Hindlimb muscle (tissue), 1 donor: ENCODE results near the gene OVAAL. TPM values are rescaled to one million over a fixed set of nuclear protein-coding genes. Genes with fewer than 3 reads are reported as not detected.

Source experiments
- DNase-seq: peaks from one replicate; pipeline ENCODE4 v3.0.0-alpha.2; 2013
- polyA plus RNA-seq: library from polyadenylated mRNA; unstranded; fragments of 120-200 nt; gene quantifications from one replicate; pipeline ENCODE4 v1.2.1, GENCODE V29; 2013; ENCODE audit not compliant: insufficient read length

The OVAAL gene
- polyA plus RNA-seq, 1 donor: not detected

DNA sequence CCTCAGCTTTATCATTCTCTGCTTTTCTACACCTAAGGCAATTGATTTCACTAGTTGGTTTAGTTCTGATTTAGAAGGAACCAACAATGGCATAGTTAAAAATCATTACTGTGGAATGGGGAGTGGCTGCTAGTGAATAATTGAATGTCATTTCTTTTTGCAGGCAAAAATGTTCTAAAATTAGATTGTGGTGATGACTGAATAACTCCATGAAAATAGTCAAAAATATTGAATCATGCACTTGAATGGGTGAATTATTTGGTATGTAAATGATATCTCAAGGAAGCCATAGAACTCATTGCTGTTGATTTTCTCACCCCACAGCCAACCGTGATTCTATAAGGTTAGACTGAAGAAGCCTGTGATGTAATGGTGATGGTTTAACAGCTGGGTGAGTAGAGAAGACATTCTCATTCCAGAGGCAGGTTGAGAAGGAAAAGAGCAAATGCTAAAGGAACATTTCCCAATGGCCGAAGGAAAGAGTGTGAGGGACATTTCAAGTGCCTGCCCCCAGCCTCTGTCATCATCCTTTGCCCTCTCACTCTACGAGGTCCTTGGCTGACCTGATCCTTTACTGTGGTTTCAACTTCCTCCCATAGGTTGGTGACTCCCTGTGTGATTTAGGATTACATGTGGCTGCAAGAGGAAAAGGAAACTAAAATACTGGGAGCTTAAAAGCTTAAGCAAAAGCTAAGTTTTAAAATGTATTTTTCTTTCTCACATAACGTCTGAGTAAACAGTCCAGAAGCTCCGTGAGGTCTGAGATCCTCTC lies 12.5 kb downstream of the OVAAL start:
- no peak for DNase-seq

DNA sequence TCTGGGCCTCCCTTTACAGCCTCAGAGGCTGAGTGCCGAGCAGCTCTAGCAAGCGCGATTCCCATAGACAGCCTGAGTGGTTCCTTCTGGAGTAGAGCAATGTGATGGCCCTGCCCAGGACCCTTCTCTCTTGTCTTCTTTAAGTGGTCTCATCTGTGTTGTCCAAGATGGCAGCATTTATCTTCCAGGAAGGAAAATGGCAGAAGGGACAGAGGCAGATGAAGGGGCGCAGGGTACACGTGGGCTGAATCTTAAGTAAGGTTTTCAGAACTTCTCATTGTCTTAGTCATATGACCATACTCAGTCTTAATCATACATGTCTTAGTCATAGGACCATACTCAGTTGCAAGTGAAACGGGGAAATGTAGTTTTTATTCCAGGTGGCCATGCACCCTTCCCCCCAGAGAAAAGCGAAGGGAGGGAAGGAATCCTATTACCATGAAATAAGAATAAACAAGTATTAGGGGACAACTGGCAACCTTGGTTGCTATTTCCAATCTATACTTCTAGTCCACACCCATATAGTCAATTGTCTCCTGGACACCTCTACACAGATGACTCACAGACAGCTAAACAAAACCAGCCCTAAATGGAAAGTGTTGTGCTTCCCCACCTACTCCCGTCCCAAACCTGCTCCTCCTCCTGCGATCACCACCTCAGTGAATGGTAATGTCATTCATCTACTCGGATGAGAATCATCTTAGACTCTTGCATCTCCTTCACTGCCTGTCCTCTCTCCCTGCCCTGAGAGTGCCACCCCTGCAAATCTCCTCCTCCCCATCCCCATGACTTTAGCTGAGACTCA lies 13.3 kb downstream of the OVAAL start:
- DNase-seq: no peak

DNA sequence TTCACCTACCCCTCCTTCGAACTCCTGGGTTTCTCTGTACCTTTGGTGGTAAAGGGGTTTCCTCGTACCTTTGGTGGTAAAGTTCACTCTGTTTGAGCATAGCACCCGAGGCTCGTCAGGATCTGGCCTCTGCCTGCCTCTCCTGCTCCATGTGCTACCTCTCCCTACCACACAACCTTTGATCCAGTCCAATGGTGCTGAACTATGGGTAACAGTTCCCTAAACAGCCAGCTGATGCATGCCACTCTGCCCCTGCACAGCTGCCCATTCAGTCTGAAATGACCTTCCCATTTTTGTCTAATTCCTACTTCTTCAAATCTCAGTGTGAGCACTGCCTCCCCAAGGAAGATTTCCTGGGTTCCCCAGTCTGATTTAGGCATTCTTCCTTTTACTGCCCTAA lies 14.0 kb downstream of the OVAAL start:
- DNase-seq: no peak

DNA sequence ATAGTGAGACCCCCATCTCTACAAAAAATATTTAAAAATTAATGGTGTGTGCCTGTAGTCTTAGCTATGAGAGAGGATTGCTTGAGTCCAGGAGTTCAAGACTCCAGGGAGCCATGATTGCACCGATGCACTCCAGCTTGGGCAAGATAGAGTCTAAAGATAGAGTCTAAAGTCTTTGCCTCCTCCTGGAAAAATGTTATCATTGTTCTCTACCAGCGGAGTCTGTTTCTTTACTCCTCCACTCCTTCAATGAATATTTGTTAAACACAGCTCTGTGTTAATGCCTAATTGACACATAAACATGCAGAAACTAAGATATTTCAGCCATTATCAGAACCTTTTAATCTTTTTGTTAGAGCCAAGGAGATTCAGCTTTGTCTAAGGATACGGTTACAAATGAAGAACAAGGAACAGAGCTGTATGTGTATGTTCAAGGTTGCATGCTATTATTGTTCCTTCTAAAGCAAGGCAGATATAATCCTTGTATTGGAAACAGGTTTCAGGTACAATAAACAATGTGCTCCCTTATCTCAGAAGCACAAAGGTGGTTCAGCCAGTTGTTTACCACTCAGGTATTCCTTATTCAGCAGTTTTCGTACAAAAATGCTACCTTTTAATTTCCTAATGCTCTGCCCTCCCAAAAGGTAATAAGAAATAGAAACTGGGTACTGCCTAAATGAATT lies 15.4 kb downstream of the OVAAL start:
- no peak for DNase-seq

DNA sequence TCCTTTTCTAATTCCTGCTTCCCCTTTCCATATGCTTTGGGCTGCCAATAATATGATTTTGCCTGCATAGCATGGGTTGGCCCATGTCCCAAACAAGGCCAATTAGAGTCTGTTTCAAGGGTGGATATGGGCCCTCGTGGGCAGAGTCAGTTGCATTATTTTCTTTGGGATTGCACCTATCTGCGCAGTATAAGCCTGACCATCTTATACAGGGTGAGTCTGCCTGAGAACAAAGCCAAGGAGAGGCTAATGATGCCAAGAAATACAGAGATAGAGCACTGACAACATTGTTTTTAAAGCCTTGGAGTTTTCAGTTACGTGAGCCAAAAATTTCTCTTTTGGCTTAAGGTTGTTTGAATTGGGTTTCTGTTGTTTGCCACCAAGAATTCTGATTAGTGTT lies 18.6 kb downstream of the OVAAL start:
- no peak for DNase-seq

DNA sequence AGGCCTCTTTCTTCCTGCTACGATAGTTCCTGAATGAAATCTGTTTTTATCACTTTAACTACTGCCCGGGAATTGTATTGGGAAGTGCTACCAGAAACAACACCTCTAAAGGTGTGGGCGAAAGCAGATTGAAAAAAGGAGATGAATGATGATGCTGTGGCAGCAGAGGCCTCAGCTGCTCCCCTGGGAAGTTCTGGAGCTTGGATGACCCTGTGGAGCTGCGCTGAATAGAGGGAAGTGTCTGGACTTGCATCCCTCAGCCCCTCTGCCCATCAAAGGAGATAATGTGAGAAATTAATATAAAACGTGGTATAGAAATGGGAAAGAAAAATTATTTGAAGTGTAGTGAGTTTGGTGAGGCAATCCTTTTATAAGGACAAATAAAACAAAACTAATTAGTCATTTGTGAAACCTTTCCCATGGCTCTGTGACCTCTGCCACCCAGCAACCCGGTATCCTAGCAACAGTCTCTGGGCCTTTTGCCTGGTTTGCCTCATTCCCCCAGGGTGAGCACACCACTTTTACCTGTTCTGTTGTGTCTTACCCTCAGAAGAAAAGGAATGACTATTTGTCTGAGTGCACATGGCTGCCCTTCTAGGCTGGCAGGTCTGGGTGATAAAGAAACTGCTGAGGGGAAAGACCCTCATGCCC lies 21.3 kb downstream of the OVAAL start:
- DNase-seq: no peak

DNA sequence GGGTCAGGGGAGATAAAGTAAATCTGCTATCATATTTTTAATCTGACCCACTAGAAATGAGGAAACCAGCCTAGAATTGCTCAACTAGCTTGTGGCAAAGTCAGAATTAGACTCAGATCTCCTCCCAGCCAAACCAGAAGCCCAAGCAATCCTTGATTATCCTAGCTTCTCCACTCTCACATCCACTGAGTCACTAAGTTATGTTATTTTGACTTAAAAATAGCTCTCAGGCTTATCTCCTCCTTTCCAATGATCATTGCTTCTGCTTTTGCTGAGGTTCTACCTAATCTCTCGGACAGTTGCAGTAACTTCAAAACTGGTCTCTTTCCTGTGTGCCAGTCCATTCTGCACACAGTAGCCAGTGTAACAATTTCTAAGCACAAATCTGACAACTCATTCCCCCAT lies 22.9 kb downstream of the OVAAL start:
- no peak for DNase-seq

DNA sequence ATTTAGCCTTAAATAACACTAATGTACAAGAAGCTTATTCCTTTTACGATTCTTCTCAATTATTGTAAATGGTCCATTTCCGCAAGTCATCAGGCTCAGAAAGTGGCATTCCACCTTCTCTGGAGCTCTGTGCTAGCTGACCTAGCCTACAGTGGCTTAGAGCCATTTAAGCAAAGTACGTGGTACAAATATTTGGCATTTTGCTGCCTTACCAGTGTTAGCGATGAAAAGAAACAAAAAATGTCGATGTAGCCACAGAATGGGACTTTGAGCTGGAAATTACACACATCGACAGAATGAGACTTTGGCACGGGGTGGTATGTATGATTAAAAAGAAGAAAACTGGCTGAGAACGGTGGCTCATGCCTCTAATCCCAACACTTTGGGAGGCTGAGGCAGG lies 26.1 kb downstream of the OVAAL start:
- DNase-seq: no peak

DNA sequence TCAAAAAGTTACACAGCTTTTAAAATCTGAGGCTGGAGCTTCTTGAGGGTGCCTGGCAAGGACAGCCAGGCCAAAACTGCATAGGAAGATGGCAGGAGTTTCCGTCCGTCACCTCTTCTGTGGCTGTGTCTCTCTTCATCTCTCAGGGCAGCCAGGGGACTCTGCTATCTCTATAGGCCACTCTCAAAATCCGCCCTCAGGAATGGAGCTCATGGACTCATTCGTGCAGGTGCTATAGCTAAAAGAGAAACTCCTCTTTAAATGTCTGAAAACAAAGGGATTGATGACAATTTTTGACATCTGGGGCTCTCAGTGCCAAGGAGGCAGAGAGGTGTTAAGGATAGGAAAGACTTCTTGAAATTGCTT lies 27.2 kb downstream of the OVAAL start:
- DNase-seq: no peak

DNA sequence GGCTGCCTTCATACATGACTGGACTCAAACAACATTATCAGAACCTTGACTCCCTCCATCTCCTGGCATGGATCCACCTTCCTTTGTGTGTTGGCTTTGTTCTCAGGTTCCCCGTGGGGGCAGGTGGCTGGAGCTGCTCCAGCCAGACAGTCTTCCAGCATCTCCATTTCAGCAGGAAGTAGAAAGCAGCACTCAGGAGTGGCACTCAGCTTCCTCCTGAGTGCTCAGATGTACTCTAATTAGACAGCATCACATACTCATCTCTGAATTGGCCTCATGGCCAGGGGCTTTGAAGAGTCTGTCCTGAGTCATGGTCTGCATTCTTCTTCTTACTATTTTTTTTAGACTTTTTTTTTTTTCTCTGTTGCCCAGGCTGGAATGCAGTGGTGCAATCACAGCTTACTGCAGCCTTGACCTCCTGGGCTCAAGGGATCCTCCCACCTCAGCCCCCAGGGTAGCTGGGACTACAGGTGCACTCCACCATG lies 27.9 kb downstream of the OVAAL start:
- no peak for DNase-seq

DNA sequence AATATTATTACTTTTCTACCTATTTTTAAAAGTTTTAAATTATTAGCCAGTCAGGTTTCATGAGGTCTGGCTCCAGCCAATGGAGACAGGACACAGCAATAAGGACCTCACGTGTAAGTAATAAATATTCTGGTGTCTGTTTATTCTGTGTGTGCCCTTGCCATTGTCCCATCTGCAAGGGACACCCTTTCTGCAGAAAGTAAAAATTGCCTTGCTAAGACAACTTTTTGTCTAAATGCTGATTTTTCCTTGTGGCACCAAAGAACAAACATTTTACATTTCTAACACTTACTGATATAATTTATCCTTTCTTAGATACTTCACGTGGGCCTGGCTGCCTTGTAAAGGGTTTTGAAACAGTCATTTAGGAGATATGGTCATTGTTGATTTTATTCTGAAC lies 29.4 kb downstream of the OVAAL start:
- DNase-seq: no peak

DNA sequence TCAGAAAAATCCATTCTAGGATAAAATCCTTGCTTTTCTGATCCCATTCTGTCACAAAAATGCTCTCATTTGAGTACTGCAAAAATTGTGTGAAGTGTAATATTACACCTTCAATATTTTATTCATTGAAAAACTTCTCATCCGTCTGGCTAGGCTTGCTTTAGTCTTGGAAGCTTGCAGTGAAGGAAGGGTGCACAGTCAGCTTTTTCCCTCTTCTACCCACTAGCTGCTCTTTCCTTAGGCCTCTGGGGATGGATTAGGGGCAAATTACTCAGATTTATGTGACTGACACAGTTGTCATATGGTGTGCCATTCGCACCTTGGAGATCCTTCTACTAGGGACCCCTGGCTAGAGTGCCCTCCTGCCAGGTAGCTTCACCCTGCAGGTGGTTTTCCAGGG lies 32.1 kb downstream of the OVAAL start:
- DNase-seq: no peak

DNA sequence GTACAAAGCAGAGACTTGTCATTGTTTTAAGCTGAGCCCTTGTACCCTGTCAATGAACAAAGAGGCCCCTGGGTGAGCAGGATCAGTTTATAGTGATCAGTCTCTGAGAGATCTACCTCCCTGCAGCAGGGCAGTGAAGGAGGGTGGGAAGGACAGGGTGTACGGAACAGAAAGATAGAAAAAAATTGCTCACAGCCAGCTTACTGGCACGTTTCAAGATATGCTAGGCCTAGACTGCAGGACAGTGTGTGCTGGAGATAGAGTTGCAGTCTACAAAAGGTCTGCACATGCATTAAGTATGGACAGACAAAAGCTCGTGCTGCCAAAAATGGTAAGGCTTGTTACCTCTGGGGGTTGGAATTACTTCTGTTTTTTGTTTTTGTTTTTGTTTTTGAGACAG lies 34.6 kb downstream of the OVAAL start:
- no peak for DNase-seq

DNA sequence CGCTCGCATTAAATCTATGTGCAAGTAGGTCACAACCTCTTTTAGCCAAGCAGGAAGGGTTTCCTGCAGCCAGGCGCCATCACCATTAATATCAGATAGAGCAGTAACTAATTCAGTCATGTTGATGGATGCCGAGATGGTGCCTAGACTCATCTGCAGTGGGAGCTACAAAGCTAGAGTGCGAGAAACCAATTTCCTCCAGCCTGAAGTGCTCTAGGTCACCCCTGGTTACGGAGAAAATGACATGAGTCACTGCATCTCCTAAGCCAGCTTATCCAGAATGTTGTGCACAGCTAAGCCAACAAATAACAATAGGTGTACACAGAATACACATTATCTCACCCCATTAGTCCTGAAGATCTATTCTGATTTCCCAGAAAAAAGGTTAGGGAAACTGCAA lies 36.0 kb downstream of the OVAAL start:
- no peak for DNase-seq

DNA sequence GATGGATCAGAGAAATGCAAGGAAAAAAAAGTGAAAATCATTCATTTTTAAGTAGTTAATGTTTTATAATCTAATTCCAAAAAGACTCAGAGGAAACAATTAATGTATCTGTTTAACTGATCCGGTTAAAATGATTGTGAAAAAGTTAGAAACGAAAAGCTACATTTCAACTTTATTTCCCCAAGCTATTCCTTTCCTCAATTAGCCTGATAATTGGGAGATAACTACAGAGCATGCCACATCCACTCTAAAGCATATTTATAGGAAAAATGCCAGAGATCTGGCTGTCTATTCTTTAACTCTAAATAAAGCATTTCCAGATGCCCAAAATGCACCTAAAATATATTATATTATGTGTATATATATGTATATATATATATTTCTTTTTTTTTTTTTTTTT lies 37.2 kb downstream of the OVAAL start:
- no peak for DNase-seq

DNA sequence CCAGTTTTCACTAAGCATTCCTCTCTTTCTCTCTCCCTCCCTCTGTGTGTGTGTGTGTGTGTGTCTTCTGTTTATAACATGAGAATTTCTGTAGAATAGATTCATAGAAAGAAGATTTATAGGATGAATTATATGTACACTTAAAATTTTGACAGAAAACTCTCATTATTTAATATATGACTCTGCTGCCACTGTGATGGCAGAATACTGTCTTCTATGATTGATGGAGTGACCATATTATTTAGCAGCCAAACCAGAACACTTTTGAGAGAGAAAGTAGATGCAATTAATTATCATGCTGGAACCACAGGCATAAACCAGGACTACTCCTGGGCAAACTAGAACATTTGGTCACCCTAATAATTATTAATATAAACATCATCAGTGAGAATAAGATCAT lies 38.8 kb downstream of the OVAAL start:
- DNase-seq: no peak

DNA sequence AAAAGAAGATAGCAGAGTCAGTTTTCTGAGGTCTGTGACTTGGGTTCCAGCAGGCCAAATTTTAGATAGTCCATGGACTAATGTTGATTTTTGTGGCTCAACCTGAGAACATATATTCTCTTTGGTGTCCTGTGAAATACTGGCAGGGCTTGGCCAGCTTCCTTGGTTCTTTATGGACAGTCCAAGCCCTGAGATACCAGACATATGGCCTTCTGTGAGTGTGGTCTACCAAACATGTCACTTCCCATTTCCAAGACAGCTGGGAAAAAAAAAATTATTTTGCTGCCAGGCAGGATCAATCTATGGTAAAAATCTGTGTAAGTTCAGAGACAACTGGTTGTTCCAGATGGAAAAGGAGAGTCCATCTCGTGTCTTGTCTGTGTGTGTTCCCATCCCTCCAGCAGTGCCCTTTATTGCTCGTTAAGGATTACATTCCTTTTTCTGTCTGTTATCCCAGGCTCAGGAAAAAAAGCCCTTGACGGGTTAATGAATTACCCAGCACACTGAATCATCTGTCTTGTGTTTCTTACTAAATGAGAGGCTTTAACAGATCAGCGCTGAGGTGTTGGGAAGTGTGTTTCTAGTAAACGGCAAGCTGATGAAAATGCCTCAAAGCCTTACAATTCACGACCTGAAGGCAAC lies 39.7 kb downstream of the OVAAL start:
- DNase-seq: no peak

DNA sequence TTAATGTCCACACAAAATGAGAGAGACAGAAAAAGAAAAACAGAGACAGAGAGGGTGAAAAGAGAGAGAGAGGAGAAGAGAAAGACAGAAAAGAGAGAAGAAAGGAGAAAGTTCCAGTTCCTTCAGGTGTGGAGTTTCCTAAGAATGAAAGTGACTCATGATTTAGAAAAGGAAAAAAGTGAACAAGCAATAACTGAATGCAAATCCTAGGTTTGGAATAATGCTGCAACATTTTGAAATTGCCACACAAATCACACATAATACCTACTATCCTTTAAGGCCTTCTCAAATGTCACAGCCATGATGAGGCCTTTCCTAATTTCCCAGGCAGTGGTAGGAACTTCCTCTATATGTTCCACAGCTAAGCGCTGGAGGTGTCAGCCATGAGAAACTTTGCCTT lies 41.6 kb downstream of the OVAAL start:
- DNase-seq: no peak

DNA sequence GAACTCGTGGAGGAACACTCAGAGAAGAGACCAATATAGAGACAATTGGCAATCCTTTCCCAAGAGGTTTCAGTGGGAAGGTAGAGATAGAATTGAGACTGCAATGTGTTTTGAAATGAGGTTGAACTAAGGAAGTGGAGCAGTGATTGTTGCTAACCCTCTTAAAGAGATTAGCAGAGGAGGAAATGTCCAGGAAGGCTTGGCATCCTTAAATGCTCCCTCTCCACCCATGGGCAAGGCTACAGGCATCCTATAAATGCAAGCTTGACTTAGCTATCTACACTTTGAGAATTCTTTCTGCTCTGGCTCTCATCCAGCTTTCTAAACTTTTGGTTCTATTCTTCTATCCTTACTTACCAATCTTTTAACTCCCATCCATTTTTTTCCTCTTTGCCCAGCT lies 42.7 kb downstream of the OVAAL start:
- DNase-seq: no peak

DNA sequence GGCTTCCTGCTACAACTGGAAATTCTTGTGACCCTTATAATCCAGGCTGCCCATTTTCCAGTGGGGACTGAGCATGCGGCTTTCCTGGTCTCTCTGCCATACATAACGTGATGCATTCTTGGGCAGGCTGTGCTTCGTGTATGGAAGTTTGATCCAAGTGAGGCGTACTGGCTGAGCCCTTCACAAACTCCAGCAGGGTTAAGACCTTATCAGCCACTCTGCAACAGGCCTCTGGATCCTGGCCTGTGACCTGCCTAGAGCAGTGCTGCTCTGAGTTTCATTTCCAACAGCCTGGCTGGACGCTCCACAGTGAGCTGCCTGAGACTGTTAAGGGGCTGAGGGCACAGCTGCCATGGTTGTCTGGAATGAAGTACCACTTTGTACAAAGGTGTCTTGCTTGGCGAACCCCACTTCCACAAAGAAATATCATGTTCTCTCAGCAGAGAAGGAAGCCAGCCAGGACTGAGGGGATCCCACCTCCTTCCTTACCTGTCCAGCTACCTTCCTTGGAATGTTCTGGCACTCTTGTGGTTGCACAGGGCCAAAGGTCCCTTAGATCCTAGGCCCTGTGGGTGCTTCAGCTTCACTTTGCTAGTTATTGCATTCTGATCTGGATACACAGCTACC lies 44.6 kb downstream of the OVAAL start:
- DNase-seq: no peak

DNA sequence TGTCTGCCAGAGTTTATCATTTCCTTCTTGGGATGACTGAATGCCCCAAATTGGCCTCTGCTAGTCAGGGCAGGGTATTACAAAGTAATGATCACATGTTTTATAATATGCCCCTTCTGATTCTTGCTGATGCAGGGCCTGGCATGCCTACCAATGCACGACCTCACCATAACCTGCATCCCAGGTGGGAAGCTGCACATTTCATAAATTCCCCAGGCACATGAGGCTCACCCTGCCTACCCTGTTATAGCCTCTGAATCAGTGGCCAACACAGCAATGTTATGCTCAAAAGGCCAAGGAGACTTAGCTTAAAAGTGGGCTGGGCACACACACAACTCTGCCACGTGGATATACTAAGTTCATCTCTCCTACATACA lies 45.1 kb downstream of the OVAAL start:
- DNase-seq: no peak

DNA sequence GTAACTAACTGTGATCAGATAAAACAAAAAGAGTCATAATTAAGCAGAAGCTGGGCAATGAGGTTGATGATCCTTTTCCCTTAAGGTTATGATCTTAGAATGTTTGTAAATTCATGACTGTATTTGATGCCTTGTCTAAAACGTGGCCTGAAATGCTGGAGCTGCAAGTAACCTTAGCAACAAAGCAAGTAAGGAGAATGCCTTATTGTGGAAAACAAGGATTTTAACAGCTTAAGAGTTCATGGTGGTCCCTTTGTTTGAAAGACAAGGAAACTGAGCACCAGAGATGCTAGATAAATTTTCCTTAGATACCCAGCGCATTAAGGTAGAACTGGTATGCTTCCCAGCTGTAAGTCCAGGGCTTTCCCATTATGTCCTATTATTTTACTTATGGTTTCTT lies 47.4 kb downstream of the OVAAL start:
- DNase-seq: no peak
